Lower leg skin (tissue), 3 donors: ENCODE results near the gene OR5C1.
"Not testable (repeated sequence)": the region's sequence is repeated elsewhere in the genome, so short reads cannot be mapped to it uniquely, and the experiment has no call there.

Experiments used
- POLR2A ChIP-seq, 2 donors: fragments of 450-650 bp; IDR thresholded peaks; one replicate each; pipeline ENCODE4 v1.6.1; 2016 to 2017; ENCODE audit warnings: antibody characterized with exemption in 2 of 2, mild to moderate bottlenecking in 1 of 2, moderate library complexity in 1 of 2
- TF ChIP-seq, protein P1 (sequence below), 3 donors: fragments of 450-650 bp; IDR thresholded peaks; one replicate each; pipeline ENCODE4 v1.5.1; 2016; ENCODE audit warnings: antibody characterized with exemption in 3 of 3, mild to moderate bottlenecking in 3 of 3, moderate library complexity in 2 of 3

DNA sequence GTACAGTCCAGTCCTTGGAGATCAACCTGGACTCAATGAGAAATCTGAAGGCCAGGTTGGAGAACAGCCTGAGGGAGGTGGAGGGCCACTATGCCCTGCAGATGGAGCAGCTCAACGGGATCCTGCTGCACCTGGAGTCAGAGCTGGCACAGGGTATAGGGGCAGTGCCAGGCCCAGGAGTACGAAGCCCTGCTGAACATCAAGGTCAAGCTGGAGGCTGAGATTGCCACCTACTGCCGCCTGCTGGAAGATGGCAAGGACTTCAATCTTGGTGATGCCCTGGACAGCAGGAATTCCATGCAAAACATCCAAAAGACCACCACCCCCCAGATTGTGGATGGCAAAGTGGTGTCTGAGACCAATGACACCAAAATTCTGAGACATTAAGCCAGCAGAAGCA lies 49.7 kb downstream of the OR5C1 start:
- not testable (repeated sequence) for TF ChIP-seq POLR2A (IDR thresholded peaks at IDR 0.05)
- TF ChIP-seq, protein P1, sequence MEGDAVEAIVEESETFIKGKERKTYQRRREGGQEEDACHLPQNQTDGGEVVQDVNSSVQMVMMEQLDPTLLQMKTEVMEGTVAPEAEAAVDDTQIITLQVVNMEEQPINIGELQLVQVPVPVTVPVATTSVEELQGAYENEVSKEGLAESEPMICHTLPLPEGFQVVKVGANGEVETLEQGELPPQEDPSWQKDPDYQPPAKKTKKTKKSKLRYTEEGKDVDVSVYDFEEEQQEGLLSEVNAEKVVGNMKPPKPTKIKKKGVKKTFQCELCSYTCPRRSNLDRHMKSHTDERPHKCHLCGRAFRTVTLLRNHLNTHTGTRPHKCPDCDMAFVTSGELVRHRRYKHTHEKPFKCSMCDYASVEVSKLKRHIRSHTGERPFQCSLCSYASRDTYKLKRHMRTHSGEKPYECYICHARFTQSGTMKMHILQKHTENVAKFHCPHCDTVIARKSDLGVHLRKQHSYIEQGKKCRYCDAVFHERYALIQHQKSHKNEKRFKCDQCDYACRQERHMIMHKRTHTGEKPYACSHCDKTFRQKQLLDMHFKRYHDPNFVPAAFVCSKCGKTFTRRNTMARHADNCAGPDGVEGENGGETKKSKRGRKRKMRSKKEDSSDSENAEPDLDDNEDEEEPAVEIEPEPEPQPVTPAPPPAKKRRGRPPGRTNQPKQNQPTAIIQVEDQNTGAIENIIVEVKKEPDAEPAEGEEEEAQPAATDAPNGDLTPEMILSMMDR (IDR thresholded peaks at IDR 0.05): not testable (repeated sequence)
